NCI-H2029 (cell line): Measurements from ENCODE around the gene NR2E1.

Experiments used
- DNase-seq: peaks from one replicate; lab custom pipeline; 2025; lab: John Stamatoyannopoulos, UW

Gene NR2E1

DNA sequence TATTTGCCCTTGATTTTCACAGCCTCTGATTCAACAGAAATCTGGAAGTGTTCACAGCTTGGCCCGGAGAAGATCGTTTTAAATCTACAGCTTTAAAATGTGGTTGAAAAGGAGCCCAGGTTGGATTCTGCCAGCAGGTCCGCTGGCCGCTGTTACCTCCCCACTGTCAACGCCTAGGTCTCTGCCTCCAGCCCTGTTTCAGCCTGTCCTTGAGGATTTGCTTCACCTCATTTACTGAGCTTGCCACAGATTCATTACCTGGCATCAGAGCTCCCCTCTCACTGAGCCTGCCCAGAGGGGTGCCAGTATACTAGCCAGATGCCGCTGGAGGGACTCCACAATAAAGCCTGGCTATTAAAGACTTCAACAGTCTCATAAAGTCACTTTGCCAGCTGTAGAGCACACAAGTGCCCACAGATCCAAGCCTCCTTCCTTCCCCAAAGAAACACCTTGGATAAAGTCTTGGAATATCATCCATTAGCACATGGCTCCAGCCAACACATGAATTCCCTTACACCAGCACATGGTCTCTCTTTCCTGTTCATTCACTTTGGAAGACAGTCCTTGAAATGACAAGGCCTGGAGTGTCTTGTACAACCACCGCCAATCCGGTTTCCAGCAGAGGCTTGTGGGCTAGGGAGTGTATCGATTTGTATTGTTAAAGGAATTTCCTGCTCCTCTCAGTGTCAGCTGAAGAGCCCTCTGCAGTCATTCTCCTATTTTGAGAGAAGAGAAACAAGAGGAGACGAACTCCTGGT, 9.5 kb upstream of the NR2E1 start:
- peak; percentile 66 for DNase-seq

DNA sequence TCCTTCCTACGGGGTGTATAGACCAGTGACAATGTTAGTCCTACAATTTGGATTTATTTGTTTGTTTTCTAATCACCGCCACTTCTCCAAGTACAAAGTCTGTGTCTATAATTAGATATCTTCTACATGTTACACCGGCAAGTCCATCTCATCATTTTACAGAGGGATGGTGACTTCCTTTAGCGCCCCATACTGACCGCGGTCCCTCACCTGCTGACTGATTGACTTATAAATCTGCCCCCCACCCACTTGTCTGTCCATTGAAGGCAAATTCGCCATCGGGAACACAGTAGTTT, 8.9 kb upstream of the NR2E1 start:
- DNase-seq, result no peak

DNA sequence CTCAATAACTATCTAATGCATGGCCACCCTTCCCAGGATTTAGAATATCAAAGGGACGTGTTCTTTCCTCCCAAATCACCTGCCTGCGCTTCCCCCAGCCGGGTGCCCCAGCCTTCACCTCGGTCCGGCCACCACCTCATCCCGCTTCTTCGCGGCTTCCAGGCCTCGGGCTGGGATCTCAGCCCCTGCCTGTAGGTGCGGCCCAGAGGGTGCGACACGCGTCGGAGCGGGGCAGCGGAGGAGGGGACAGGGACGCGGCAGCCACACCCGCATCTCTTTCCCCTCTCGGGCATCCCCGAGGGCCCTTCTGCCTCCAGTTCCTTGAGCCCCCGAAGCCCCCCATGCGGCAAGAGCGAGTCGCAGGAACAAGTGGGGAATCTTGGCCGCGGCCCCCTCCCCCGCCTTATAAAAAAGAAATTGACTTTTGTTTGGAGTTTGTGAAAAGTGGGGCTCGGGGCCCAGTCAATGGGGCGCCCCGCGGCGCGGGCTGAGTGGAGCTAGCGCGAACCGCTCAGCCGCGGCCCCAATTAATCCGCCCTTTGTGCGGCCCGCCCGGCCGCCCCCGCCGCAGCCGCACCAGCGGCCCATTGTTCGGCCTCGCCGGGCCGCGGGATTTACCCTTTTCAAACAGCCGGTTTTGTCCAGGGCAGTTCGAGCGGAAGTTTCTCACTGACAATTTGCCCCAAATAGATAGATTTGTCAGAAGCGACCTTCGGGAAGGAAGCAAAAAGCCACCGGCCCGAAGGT, 8.4 kb upstream of the NR2E1 start:
- no peak for DNase-seq

DNA sequence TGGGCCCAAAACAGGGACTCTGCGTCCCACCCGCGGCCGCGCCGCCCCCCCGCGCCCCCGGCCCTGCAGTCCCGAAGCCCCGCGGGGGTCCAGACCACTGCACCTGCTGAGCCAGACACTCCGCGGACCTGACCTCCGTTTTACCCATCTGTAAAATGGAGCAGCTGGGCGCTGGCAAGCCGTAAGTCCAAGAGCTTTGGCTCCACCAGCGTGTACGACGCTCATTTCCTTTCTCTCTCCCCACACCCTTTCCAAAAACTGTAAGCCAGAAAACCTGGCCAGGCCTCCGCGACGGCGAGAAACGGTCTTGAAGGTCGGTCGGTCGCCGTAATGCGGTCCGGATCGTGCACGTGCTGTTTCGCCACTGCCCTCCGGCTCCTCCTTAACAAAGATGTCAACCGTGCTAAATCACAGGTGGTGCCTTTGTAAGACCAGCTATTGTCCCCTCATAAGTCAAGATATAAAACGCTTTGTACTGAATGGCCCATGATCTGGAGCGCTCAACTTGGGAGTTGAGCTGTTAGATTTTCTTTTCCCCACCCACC, 7.8 kb upstream of the NR2E1 start:
- no peak for DNase-seq

DNA sequence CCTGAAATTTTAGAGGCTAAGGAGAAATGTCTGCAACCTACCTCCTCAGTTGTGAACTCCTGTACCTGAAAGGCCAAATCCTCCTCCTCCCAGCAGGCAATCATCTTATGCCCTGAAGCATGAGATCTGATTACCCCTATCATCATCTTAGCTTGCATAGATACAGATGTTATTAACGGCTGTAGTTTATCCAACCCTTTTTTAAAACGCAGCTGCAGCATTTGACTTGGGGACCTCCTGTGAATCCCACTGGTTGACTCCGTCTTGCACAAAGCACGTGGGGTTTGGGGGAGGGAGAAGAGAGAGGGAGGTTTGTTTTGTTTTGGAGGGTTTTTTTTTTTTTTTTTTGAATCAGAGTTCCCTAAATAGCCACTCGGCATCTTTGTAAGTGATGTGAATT, 5.8 kb upstream of the NR2E1 start:
- no peak for DNase-seq

DNA sequence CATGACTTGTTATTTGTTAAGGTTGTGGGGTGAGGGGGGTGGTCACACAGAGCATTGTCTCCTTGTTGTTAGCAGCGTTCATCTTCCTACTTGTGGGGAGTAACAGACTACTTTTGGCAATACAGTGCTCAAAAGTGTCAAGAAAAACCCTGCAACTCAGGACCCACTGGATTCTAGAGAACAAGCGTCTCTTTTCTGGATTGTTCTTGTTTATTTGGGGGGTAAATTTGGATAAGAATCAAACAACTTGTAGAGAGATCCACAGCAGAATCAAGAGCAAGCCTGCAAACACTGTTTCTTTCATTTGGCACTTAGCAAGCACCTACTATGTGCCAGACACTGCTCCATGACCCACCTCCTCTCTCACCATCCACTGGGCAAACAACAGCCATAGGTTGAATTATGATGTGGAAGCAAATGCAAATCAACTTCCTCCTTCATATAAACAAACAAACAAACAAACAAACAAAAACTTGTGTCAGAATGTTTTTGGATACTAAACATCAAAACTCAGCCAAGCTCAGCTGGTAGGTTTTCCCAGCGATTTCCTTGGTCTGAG, 4.0 kb upstream of the NR2E1 start:
- no peak for DNase-seq

DNA sequence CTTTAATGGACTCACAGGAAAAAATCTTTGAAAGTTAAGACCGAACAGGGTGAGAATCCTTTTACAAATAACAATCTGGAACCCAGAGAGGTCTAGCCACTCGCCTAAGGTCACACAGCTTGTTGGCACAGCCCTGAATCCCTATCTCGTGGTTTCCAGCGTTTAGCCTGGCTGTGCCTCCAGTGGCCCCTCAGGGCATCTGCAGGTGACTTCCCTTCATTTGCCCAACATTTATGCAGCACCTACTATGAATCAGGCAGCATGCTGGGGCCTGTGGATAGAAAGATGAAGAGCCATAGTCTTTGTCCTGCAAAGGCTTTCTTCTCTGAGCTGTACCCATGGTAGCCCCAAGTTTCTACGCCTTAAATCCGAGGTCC, 2.6 kb upstream of the NR2E1 start:
- DNase-seq, result no peak

DNA sequence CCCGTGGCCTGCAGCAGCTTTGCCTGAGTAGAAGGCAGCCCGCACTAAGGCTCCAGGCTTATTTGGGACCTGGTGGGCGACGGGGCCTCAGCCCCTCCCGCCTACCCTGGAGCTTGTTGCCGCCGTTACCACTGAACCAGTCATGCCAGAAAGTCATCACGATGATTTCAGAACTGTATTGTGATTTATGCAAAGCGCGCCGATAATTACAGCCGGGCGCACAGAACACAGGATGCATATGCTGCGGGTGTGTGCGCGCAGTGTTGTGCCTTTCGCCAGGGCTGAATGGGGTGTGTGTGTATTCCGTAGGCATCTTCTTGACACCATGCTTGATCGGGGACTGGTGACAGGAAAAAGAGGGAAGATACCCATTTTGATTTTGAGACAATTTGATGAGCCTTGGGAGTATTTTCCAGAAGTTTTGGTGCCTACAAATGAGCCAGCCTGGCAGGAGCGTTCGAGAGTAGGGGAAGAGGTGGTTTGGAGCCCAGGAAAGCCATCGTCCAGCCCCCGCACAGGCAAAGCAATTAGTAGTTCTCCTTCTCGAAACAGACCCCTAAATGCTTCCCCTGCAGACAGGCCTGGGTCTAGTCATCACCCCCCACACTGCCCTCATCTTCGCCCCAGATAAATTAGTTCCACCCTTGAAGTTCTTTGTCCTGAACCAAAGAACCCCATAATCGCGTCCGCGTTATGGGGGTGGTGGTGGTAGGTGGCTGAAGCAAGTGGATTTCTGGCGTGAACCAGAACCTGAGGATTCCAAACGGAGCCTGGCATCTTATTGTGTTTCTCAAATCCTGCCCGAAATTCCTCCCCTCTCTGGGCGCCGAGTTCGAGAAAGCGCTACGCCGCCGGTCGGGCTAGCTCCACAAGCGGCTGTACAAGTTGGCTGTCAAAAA, 1.9 kb upstream of the NR2E1 start:
- no peak for DNase-seq

DNA sequence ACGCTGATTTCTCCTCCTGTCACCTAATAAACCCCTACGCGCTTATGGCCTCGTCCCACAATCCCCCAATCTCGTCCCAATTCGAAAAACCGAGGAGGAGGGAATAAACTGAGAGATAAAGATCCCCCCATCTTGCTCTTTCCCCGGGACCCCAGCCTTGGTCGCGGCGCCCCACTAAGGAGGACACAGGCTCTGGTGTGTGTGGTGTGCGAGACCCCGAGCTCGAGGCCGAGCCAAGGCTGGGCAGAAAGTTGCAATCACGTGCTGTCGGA, 1.3 kb upstream of the NR2E1 start:
- no peak for DNase-seq

DNA sequence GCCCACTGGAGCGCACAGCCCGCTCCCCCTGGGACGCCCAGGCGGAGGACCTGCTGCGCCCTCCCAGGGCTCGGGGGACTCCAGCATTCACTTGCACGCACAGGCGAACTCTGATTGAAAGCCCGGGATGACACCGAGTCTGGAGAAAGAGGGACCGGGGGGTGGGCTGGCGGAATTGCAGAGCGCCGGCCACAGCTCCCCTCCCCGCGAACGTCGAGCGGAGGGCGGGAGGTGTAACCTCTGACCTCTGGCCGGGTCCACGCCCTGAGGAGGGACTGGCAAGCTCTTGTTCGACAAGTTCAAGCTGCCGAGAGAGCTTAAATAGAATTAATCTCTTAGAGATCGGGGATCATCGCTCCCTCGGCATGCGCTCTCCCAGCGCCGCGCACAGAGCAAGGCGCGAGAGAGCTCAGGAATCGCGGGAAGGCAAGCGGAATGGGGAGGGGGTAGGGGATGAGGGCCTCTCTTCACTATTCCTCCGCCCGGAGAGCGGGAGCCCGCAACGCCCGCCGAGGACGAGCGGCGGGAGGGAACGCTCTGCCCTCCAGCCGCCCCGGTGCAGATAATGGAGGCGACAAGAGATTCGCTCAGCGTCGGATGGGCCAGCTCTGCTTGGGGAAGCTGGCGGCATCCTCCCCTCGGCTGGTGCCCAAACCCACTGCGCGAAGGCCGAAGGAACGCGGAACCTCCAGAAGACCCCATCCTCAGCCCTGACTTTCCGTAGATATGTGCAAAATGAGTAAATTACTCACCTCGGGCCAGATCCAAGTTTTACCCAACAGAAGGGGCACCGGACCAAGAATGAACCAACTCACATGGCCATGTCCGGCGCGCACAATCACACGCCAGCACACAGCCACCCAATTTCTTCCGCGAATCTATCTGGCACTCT, 761 bp upstream of the NR2E1 start:
- no peak for DNase-seq

DNA sequence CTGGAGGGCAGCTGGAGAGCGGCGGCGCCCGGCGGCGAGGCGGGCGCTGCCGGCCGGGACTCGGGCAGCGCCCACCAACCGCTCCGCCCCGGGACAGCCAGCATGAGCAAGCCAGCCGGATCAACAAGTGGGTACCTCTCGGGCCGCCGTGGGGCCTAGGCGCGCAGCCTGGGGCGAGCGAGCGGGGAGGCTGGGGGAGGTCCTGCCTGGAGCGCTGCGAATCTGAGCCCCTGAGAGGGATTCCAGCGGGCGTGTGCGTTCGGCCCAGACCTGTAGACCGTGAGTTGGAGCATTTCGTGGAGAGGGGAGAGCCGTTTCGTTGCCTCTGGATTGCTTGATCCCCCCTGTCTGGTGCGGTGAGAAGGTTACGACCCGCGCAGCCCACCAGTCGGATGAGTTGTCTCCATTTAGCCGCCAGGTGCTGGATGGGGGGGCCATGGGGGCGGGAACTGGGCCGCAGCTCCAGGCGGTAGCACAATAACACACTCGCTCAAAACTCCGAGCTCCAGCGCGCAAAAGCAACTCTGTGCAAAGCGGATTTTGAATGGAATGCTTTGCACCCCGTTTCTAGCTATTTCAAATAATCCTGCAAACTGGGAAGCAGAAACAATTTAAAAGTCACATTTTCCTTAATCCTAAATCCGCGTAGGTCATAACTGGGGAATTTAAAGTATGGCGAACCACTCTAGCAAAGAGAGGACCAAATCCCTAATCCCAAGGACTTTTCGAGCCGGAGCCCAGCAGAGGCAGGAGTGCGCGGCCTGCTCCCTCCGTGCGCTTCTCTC, 1.0 kb downstream of the NR2E1 start:
- no peak for DNase-seq

DNA sequence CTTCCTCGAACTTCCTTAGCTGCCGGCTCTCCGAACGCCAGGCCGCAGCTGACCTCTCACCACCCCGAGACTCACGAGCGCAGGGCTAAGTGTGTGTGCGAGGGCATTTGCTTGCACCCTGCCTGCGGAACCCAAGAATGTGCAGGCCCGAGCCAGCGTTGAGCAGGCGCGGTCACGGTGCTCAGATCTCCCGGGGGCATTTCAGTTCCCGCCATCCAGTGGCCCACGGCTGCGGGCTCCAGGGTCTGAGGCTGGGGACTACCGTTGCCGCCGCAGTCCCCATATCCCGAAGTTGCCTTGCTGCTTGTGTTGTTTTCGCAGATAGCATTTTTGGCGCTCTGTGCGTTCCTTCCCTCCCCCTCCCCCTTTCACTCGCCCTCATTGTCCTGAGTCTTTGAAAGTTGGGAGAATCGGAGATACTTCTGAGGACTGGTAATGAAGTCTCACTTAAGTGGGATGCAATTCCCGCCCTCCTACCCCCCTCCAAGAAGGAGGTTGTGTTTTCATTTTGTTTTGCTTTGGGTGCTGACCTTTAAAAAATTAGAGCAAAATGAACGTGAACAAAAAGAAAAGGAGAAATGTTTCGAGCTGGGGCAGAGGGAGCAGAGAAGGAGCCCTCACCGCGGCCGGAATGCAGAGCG, 1.7 kb downstream of the NR2E1 start:
- DNase-seq, result no peak

DNA sequence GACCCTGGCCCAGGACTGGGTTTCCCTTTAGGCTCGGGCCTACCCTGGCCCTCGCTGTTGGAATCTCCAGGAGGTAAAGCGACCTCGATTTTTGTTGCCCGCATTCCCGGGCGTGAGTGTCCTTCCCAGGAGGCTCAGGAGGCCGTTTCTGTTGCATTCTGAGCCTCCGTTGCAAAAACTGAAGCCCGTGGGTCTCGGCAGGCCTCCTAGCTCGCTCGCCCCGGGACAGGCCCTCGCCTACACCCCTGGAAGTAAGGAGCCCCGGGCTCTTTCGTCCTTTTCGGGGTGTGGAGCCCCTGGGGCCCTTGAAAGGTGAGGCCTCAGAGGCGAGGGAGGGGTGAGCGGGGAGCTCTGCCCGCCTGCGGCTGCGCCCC, 2.3 kb downstream of the NR2E1 start:
- DNase-seq, result no peak

DNA sequence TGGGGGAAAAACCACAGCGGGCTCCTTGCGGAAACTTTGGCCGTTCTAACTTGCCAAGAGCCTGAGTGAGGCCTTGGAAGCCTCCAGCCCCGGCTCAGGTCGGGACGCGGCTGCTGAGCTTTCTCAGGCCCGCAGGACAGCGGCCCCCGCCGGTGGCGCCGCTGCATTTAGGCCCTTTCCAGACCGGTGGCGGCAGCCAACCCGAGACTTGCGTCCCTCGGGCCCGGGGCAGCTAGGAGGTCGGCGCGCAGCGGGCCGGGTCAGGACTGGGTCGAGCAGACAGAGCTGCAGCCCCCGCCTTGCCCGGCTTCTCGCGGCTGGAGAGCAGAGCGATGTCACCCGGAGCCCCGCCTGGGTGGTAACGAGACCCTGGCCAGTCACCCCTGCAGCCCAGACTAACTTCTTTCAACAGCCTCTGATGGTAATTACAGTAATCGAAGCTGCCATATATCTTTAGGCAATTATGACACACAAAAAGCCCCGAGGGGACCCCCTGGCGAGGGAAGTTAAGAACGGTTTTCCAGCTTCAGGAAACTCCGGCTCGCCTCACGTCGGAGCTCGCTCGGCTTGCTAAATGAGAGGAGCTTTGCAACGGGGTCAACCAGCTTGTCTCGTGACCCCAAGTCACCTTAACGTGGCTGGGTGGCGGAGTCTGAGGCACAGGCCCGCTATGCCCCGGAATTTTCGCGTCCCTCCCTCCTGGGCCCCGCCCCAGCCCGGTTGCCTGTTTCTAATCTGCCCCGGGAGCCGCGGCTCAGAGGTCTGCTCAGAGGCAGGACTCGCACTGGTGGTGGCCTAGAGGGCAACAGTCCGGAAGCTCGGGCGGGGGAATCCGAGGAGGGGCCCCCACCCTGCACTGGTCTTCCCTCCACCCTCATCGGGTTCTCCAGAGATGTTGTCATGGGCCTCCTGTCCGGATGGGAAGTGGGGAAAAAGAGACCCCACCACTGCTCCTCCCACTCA, 3.0 kb downstream of the NR2E1 start:
- DNase-seq, result no peak

DNA sequence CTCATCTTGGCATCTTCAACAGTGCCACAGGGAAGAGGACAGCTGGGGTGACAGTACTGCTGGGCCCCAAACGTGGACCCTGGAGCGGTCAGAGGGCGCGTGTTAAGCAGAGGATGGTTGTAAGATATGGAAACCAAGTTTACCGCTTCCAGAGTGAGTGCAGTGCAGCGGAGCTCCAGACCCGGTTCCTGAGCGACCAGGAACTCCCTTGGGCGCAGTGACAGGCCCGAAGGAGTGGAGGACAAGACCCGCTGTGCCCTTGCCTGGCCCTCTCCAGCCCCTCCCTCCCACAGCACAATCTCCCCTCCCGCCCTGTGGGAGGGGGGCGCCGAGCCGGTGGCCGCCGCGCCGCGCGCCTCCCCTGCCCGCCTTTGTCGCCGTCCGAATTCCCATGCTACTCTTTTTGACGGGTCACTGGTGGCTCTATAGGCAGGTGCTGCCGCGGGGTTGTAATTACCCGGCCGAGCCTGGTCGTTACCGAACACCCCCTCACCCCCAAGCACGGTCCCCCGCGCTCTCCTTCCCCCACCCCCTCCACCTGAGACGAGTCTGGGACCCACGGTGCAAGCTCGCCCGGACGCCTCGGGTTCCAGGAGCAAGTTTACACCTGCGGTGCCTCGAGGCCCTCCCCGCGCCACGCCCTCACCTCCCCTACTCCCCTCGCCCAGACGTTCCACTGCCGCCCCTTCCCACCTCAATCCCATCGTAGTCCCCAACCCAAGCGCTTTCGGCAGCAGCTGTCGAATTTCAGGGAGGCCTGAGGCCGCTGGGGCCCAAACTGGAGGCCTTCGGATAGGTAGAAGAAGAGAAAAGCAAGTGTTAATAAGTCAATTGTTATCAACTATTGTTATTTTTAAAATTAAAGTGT, 3.9 kb downstream of the NR2E1 start:
- no peak for DNase-seq

DNA sequence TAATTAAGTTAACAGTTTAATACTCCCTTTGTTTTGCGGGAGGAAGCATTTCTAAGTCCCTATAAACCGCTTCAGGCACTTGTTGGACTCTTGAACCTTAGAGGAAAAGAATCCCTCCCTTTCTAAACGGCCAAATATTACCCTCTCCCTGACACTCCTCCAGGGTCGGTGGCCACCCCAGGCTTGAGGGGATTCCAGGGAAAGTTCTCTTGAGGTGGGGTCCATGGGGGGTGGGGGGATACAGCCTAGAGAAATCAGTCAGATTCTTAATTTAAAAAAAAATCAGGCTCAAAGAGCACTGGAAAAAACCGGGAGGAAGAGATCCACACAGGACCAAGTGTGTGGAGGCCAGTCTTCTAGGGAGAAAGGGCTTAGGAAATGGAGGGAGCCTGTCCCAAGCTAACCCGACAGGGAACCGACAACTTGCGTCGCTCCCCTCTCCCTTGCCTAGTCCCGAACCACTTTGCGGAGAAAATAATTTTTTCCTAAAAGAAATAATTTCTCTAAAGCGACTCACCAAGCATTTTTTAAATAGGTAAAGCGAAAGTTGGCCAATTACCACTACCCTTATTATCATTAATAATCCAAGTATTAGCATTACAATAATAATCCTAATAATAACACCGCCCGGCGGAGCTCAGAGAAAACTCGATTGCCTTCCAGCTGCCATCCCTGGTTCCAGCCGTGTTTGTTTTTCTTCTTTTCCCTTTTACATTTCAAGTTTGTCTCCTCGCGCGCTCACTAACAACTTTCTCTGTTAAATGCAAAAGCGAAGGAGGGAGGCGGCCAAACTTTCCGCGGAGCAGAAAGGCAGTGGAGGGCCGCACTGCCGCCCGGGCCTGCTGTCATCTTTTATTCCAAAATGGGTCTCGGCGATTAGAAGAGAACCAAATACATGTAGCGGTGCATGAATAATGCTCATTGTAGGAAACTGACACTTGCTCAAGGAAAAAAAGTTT, 4.8 kb downstream of the NR2E1 start:
- no peak for DNase-seq
